Fibroblast of the aortic adventitia (primary cell): ENCODE measurements around the gene BID. TPM values are rescaled to one million over a fixed set of nuclear protein-coding genes. Genes with fewer than 3 reads are reported as not detected.

Experiments
- DNase-seq: peaks from one replicate; pipeline ENCODE4 v3.0.0-alpha.2; 2010; ENCODE audit warnings: low read depth
- H3K4me3 ChIP-seq: 2 replicates; pipeline ENCODE4 v1.5.1; 2011; ENCODE audit warnings: low read depth, mild to moderate bottlenecking, control low read depth, low read length, moderate library complexity
- total RNA-seq: library from RNA; depleted of rRNA; stranded (reverse); fragments of >200 nt; gene quantifications from 2 replicates; pipeline ENCODE4 v1.2.3, GENCODE V29; 2012; ENCODE audit warnings: low replicate concordance
- TF ChIP-seq, protein P1 (sequence below): IDR thresholded peaks from 2 replicates; pipeline ENCODE4 v1.5.1; 2011; ENCODE audit warnings: mild to moderate bottlenecking, low read length, control low read depth, inconsistent platforms; ENCODE audit not compliant: insufficient read depth

The BID gene
- total RNA-seq, 1 donor: 5.7 TPM

DNA sequence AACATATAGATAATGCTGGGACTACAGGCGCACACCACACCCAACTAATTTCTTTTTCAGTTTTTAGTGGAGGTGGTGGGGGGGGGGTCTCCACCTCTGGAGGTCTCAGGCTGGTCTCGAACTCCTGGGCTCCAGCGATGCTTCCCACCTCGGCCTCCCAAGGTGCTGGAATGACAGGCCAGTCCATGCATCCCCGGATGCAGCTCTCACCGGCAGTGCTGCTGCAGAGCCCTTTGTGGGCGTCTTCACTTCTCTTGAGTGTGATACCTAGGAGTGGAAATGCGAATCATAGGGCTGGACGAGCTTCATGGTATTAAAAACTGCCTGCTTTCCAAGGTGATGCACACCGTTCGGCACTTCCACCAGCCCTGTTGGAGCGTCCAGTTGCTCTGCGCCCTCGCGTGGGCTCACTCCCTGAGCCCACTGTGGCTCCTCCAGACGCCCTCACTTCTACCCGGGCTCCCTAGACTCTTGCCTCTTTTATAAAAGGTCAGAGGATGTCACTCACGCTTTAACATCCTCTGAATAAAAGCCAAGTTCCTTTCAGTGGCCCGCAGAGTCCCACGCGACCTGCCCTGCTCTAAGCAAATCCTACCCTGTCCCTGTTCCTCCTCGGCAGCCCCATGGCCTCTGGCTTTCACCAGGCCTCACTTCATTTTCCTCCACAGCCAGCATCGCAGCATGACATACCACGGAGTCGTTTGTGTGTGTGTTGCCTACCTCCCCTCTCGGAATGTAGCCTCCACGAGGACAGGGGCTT lies 837 bp upstream of the BID start:
- no peak for DNase-seq
- TF ChIP-seq, protein P1, sequence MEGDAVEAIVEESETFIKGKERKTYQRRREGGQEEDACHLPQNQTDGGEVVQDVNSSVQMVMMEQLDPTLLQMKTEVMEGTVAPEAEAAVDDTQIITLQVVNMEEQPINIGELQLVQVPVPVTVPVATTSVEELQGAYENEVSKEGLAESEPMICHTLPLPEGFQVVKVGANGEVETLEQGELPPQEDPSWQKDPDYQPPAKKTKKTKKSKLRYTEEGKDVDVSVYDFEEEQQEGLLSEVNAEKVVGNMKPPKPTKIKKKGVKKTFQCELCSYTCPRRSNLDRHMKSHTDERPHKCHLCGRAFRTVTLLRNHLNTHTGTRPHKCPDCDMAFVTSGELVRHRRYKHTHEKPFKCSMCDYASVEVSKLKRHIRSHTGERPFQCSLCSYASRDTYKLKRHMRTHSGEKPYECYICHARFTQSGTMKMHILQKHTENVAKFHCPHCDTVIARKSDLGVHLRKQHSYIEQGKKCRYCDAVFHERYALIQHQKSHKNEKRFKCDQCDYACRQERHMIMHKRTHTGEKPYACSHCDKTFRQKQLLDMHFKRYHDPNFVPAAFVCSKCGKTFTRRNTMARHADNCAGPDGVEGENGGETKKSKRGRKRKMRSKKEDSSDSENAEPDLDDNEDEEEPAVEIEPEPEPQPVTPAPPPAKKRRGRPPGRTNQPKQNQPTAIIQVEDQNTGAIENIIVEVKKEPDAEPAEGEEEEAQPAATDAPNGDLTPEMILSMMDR: no peak
- H3K4me3 ChIP-seq: no peak overlapping the region

DNA sequence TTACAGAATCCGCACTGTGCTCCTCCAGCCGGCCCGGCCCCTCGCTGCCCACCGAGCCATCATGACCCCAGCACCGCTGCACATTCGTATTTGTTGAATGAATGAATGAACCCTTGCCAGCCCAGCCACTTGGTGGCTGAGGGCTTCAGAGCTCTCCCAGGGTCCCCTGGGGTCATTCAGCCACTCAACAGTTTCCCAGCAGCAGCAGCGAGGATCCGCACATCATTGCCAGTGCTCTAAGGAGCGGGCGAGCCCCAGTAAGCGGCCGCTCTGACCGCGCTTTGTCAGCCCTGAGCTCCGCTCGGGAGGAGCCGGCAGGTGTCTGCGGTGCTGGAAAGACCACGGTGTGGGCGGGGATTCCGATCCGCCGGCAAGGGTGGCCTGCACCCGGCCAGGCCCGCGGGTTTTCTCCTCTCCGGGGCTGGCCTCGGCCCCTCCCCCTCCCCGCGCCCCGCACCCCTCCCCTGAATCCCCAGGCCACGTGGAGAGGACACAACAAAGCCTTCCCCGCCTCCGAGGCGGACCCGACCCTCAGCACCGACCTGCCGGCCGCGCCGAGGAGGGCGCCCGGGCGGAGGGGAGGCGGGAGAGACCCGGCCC lies 563 bp downstream of the BID start:
- TF ChIP-seq, protein P1: no peak
- no peak for DNase-seq

DNA sequence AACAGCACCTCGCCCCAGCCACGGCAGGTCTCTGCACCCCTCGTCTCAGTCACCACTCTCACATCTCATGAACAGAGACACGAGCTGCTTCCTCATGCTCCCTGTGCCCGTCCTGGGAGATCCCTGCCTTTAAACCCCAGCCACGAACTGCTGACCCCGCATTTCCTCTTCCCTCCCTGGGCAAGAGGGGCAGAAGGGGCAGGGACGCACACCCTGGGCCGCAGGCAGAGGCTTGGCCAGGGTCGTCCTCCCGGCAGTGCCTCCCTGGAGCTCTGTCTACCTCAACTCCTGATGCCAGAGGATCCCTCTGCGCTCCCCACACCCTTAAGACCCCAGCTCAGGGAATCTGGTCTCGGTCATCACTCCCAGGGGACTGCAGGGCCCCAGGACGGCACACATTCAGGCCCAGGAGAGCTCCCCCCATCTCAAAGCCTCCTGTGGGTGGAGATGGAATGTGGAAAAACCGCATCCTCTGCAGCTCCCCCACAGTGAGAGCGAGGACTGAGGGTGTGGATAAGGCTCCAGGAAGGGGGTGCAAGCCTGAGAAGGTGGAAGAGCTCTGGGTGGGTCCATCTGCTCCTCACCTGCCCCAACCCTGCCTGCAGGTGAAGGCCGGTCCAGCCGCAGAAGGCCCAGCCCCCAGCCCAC lies 1.2 kb downstream of the BID start:
- DNase-seq: no peak
- TF ChIP-seq, protein P1: no peak
- peak overlapping the region; percentile 66 for H3K4me3 ChIP-seq

More for the DNA sequence above, 563 bp downstream of the BID start:
- H3K4me3 ChIP-seq: peak overlapping the region; percentile 66

DNA sequence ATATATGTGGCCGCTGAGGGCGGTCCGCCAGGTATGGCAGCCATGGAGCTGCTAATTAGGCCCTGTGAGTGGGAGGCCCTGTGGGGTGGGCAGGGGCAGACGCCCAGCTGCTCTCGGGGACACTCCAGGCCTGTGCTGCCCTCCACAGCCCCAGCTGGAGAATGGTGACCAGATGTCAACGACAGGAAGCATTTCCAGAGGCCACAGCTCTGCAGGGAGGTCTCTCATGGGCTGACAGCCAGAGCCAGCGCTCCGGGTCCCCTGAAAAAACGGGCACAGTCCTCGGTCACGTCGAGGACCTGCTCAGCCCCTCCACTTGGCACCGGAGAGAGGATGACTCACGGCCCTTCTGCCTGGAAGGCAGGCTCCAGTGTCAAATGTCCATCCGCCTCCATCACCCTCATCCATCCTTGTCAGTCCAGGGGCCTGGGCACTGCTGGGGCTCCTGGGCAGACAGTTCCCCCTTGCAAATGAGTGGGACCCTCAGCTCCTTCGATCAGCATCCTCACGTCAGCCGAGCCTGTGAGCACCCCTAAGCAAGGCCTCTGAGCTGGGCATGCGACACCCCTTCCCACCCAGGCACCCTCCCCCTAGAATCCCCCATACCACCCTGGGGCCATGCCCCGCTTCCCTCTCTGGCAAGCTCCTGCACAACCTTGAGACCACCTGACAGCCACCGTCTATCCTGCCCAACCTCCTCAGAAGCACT lies 1.9 kb downstream of the BID start:
- TF ChIP-seq, protein P1: no peak
- no peak overlapping the region for H3K4me3 ChIP-seq
- DNase-seq: no peak

DNA sequence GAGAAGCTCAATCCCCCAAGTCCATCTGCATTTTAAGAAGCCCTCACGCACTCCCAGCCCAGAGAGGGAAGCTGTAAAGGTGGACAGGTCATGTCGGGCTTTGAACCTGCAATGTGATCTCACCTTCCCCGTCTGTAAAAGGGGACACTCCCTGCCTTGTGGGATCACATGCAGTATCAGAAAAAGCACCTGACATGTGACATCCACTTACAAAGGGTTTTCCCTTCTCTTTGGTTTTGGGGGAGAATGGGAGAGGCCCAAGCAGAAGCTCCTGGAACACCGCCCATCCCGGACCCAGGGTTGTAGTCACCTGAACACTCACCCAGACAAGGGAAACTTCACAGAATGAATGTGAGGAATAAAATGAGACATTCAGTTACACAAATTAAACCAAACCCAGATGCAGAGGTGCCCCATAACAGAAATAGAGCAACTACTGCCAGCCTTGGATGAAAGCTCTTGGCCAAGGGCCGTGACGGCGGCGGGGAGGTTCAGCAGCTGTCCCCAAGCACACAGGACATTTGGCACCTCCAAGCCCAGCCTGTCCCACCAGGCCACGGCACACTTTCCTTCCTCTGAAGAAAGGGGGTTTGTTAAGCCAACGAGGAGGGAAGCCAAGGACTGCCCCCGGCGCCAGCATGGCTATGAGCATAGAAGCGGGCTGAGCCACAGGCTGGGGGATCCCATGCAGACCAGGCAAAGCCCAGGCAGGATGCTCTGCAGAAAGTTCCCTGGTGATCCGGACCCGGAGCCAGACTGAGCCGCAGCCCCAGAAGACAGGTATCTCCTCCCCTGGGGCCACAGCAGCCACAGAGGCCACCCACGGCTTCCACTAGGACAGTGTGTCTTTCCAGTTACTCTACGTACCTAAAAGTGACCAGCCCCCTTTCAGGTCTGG lies 3.8 kb downstream of the BID start:
- no peak overlapping the region for H3K4me3 ChIP-seq
- DNase-seq: no peak
- TF ChIP-seq, protein P1: no peak

DNA sequence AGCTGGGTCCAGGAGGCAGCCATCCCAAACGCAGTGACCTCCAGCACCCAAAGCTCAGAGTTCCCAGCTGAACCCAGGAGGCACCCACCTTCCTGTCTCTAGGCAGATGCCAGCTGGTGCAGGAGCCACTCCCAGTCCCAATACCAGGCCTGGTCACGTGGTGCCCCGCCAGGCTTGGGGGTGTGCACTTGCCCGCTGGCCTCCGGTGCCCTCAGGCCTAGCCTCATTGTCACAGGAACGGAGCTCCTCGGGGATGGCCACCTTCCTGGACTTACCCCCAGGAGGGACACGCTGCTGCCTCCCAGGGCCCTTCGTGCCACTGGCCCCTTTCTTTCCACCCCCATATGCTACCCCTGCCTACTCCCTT lies 4.6 kb downstream of the BID start:
- no peak for DNase-seq
- TF ChIP-seq, protein P1: no peak
- H3K4me3 ChIP-seq: no peak overlapping the region
